Activated CD4-positive, alpha-beta T cell treated with anti-CD3 and anti-CD28 coated beads, Interleukin-2, Interleukin-4, amounts not matched to agents 100 ng/mL and 50 ng/mL, durations not matched to agents 16 hours and 8 hours (primary cell): ENCODE results near the gene SLC30A2.

Experiments
- DNase-seq: peaks from one replicate; pipeline ENCODE4 v3.0.0-alpha.2; 2020; ENCODE audit warnings: low spot score

Gene SLC30A2

DNA sequence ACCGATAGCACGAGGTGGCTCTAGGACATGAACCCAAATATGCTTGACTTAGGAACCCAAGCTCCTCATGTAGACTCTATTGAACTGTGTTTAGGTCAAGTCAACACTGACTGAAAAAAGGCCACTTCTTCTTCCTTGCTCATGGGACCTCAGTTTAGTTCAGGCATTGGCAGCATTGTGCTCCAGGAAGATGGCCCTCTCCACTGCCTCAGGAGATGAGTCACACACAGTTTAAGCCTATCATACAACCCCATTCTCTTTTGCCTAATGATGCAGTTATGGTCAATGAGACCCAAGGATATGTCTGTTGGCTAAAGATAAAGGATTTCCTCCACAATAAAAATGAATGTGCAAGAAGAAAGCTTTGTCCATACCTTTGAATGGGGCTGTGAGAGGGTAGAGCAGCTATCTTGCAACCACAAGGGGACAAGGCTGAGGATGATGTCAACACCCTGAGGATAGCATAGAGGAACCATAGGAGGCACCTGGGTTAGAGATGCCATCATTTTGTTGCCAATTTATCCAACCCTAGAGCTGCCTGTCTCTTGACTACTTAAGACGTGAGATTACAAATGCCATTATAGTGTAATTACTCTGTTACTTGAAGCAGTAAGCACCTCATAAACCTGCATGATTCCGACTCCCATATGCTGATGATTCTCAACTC lies 24.5 kb upstream of the SLC30A2 start:
- no peak for DNase-seq

DNA sequence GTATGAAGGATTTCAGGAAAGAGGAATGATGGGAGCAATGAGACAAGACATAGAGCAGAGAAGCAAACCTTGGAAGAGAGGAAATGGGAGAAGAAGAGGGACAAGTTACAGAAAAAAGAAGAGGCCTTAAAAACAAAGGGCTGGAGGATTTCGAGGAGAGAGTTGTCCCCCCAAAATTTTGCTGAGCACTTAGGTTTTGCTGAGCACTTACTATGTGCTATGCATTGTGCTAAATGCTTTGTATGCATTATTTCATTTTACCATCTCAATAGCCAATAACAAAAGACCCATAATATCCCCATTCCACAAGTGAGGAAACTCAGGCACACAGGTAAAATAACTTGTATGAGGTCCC lies 24.0 kb upstream of the SLC30A2 start:
- DNase-seq, result no peak

DNA sequence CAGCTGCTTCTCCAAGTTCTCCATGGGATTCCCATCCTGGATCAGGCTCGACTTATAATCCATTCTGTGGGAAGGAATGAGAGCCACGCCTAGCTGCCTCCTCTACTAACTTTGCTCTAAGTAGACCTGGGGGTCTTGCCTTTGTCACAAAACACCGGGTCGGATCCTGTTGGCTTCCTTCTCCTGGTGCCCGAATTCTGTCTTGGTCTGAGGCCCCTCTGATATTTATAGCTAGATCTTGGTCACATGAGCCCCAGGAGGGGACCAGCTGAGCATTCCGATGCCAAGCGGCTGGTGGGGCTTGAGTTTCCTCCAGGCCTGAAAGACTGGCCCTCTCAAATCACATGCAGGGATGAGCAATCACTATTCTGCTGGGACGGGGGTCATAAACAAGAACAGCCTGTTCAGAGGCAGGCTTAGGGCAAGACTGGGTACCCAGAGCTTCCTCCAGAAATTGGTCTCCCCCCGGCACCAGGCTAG lies 21.6 kb upstream of the SLC30A2 start, which contains the start of gene TRIM63:
TSS of gene TRIM63 (minus strand) at position 199 of the 480 bp plus-strand sequence. CDS start at position 63, 136 bp downstream.
- no peak for DNase-seq

- no peak for DNase-seq
Measured at GRCh38 chr1:26066857-26067256, 20.9 kb upstream of the SLC30A2 start.

DNA sequence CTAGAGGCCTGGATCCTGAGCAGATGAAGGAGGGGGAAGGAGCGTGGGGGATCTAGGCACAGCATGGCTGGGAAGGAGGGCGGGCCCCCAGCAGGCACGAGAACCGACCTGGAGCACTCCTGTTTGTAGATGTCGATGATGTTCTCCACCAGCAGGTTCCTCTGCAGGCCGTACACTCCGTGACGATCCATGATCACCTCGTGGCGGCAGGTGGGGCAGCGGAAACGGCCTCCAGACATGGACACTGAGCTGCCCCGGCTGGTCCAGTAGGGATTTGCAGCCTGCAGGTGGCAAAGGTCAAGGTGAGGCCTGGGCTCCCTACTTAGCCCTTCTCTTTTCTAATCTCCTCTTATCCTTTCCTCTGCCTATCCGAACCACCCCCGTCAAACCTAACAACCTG lies 20.2 kb upstream of the SLC30A2 start:
- DNase-seq, result no peak

DNA sequence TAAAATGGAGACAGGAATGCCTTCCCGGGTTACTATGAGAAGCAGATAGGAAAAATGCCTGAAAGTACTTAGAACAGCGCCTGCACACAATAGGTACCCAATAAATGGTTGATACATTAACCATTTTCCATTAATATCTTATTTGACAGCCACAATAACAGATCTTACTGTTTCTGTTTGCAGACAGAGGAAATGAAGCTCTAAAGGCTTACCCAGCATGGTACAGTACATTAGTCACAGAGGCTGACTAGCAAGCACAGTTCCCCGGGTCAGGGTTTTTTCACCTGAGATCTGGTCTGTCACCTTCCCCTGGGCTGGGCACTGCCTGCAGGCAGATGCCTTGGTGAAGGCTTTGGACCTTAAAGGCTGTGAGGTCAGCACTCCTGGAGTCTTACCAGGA lies 18.6 kb upstream of the SLC30A2 start:
- DNase-seq, result no peak

- no peak for DNase-seq
Measured at GRCh38 chr1:26060832-26061574, 15.1 kb upstream of the SLC30A2 start.

GRCh38 chr1:26059906-26060305 lies 14.0 kb upstream of the SLC30A2 start:
- DNase-seq, result no peak

DNA sequence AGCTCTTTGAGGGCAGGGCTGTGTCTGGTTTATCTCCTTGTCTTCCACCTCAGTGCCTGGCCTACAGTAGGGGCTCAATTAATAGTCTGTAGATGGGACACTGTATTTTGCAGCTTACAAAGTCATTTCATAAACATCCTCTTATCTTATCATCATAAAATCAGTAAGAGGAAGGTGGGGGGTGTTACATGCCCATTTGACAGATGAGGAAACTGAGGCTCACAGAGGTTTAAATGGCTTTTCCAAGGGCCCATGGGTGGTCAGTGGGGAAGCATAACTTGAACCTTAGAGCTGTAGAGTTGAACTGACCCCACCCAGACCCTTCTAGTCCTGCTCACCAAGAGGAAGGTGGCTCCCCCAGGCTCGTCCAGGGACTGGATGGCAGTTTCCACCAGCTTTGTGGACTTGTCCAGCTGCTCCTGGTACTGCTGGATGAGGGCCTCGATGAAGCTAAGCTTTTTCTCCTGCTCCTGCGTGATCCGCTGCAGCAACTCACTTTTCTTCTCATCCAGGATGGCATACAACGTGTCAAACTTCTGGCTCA lies 12.2 kb upstream of the SLC30A2 start:
- no peak for DNase-seq

DNA sequence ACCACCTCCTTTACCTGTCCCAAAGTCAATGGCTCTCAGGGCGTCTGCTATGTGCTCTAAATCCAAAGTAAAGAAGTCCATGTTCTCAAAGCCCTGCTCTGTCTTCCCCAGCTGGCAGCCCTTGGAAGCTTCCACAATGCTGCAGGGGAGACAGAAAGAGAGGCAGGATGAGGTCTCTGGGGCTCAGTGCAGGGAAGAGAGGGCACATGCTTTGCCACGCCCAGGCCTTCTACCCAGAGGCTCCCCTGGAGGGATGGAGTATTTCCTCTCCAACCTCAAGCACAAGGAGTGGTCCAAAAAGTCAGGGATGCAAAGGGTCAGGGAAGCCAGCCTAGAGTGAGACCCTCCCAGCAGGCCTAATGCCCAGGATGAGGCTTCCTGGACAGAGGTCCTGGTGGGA lies 11.3 kb upstream of the SLC30A2 start:
- no peak for DNase-seq

DNA sequence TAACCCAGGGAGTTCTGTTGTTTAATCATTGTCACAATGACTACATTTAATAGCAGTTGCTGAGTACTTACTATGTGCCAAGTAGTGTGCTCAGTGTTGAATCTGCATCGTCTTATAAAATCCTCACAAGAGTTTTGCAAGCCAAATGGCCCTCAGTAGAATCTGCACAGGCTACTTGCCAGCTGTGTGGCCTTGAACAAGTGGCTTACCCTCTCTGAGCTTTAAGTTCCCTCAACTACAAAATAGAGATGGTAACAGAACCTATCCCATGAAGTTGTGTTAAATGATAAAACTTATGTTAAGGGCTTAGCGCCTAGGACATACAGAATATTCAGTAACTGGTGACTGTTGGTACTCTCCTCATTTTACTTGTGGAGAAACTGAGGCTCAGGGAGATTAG lies 9.1 kb upstream of the SLC30A2 start:
- DNase-seq, result no peak

DNA sequence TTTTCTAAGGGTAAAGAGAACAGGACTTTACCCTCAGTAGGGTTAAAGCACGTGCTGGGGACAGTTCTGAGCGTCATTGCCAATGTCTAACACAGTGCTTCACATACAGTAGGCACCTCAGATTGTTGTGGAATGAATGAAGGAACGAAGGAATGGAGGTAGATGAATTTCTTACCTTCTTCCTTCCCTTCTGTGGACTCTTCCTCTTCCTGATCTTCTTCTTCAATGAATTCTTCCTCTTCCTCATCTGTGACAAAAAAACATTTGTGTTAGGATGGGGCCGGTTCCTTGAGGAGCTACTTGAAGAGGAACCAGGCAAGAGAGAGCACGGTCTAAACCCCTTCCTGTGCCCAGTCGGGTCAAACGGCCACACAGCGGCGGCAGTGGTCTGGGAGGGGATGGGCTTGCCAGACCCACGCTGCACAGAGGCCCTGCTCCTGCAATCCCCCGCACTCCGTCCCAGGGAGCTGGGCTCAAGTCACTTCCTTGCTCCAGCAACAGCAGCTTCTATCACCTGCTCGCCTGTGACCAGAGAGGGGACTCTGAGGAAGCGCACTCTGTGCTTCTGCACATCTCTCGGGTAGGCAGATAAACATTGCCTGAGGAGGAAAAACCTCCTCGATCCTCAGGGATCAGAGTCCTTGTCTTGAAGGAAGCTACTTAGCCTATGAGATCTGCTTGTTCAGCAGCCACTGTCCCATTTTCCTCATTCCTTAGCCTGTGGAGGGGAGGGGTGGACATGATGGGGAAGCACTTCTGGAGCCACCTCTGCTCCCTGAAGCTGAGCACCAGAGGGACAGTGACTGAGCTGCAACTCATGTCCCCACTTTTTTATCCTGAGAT lies 8.0 kb upstream of the SLC30A2 start:
- no peak for DNase-seq

DNA sequence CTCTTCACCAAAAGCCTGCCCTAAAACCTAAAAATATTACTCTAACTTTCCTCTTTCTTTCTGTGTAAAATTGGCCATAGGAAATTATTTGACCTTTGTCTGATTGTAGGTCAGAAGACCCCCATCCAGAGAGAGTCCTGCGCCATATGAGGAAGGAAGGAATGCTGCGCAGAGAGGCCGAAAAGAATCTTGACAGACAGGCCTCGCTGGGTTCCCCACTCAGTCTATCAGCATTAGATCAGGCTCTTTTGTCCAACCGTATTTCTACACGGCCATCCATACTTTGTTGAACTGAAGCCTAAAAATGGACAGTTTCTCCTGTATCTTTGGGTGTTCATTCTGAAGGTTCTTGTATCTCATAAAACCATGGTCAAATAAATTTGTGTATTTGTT lies 4.3 kb upstream of the SLC30A2 start:
- DNase-seq, result no peak

DNA sequence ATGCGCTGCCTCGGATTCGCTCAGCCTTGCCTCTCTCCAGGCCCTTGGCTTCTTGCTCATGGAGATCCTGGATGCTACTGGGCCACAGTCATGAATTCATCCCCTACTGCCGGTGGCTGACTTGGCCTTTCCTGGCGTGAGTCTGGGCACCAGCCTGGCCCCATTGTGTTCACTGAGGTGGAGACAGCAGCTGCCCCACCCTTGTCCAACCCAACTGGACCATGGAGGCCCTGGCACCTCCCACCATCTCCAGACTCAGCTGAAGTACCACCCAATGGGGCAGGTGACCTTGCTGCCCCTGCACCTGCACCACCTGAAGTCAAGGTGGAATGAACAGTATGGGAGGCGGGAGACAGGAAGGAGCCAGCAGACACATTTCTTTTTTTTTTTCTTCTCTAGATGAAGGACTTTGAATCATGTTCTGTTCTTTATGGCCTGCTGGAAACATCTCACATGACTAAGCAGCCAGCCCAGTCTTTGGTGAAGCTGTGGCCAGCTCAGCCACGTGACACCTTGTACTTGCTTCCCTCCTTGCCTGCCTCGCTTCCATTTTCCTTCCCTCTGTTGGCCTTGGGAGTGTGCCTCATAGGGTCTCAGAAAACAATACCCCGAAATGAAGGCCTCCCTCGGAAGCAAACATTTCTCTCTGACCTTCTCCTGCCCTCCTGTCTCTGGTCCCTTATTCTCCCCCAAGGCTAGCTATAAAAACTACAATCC lies 3.8 kb upstream of the SLC30A2 start:
- DNase-seq, result no peak

GRCh38 chr1:26047278-26047874 lies 1.5 kb upstream of the SLC30A2 start:
- DNase-seq, result no peak

GRCh38 chr1:26046246-26047095 lies 553 bp upstream of the SLC30A2 start:
- DNase-seq, result no peak

DNA sequence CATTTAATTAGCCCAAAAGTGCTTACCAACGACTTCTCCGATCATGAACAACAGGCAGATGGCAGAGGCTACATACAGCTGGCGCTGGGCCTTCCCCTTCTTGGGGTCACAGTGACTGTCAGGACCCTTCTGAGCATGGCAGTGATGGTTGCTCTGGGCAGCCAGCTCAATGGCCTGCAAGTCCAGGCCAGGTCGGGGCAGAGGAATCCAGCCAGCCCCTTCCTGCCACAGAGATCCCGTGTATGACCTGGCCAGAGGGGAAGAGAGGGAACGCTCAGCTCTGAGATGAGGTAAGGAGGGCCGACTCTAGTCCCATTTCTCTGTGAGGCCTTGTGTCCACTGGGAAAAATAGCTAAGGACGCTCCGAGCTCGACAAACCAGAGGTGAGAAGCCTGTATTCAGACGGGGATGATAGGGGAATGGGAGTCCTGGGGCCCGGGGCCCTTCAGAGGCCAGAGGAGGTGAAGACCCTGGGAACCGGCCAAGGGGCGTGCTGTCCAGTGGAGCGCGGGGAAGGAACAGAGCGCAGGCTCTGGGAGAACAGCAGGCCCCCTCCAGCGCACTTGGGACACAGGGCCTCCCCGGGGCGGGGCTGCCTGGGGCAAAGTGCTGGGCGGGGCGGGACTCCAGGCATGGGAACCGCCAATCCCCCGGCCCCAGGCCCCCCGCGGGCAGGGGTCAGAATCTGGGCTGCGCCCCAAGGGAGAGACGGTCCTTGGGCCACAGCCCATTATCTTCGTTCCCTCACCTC lies 772 bp downstream of the SLC30A2 start:
- DNase-seq, result no peak

- DNase-seq, result no peak
Measured at GRCh38 chr1:26044414-26044813, 1.5 kb downstream of the SLC30A2 start.

DNA sequence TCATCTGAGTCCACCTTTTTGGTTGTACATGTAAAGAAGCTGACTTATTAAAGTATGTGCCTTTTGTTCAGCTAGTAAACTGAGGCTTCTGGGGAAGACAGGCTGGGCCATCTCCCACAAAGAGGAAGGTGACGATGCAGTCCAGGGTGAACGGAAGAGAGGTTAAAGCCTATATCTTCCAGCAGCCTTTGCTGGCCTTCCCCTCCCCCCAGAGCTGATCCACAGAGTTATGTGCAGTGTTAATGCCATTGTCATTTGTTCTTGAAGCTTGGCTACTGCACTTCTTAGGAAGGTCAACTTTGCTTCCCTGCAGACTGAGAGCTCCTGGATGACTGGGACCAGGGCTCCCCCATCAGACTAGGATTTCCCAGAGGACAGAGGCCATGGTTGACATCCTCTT lies 2.2 kb downstream of the SLC30A2 start:
- DNase-seq, result no peak

DNA sequence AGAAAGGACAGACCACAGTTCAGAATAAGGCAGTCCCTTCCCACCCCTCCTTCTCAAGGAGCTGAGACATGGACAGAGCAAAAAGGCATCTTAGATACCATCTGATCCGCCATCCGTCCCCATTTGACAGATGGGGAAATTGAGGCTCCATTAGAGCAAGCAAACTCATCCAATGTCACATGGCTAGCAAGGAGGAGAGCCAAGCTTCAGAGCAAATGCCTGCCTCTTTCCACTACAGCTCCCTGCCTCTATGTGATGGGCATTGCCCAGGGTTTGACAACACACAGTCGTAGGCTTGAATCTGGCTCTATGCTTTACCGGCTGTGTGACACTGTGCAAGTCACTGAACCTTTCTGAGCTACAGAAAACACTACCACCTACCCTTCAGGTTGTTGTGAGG lies 3.9 kb downstream of the SLC30A2 start:
- no peak for DNase-seq
